Kidney (tissue), 14 donors: Measurements from ENCODE around the gene PPP1R37. TPM values are rescaled to one million over a fixed set of nuclear protein-coding genes. Genes with fewer than 3 reads are reported as not detected.

Experiments
- DNase-seq, 5 donors: peaks; one replicate each; pipeline ENCODE4 v3.0.0-alpha.2; 2013 to 2020
- FAIRE-seq: peaks from 2 replicates; lab custom pipeline; 2012; peaks lifted over from hg19 to GRCh38; lab: Jason Lieb, UNC
- H3K27ac ChIP-seq, 2 donors: one replicate each; pipeline ENCODE4 v1.7.0; 2013; ENCODE audit warnings: low read depth in 2 of 2, low read length in 2 of 2, inconsistent platforms in 1 of 2
- H3K27me3 ChIP-seq: one replicate; pipeline ENCODE4 v1.7.1; 2013; ENCODE audit warnings: low read length, inconsistent platforms; ENCODE audit not compliant: control insufficient read depth, insufficient read depth
- H3K36me3 ChIP-seq, 3 donors: one replicate each; pipeline versions ENCODE4 v1.7.0 to v1.7.1; 2013; ENCODE audit warnings: low read length in 3 of 3, control low read depth in 1 of 3, inconsistent platforms in 1 of 3; ENCODE audit not compliant: insufficient read depth in 3 of 3, control insufficient read depth in 2 of 3
- H3K4me1 ChIP-seq, 3 donors: one replicate each; pipeline versions ENCODE4 v1.7.0 to v1.7.1; 2013; ENCODE audit warnings: low read length in 3 of 3, inconsistent platforms in 1 of 3, low read depth in 1 of 3; ENCODE audit not compliant: control insufficient read depth in 2 of 3, insufficient read depth in 2 of 3
- H3K4me3 ChIP-seq, 3 donors: one replicate each; pipeline versions ENCODE4 v1.7.0 to v1.8.1; 2013; ENCODE audit warnings: low read length in 3 of 3, control low read depth in 1 of 3, inconsistent platforms in 1 of 3
- H3K9ac ChIP-seq, 3 donors: one replicate each; pipeline versions ENCODE4 v1.7.0 to v1.7.1; 2013; ENCODE audit warnings: low read length in 3 of 3, control low read depth in 1 of 3, inconsistent platforms in 1 of 3
- H3K9me3 ChIP-seq, 3 donors: one replicate each; pipeline versions ENCODE4 v1.7.0 to v1.7.1; 2013; ENCODE audit warnings: low read length in 3 of 3, control low read depth in 1 of 3, inconsistent platforms in 1 of 3; ENCODE audit not compliant: control insufficient read depth in 2 of 3, insufficient read depth in 1 of 3
- intact Hi-C: fragments of 100-400 bp; cut with DNase I; formaldehyde crosslinking; loops from one replicate; pipeline ENCODE4 v1.11.1; 2022
- polyA plus RNA-seq: library from polyadenylated mRNA; stranded (reverse); fragments of 350-450 nt; fragmentation: Illumina TruSeq; extraction: RNeasy Lipid Tissue Mini Kit (QIAGEN cat#74804); gene quantifications from one replicate; pipeline ENCODE4 v1.2.3, GENCODE V29; 2014; ENCODE audit warnings: low read depth, low replicate concordance; ENCODE audit not compliant: insufficient read depth
- total RNA-seq: library from RNA; stranded (reverse); fragmentation: NEBNext Ultra II Directional; extraction: Animal tissue kit (Norgen Biotek cat#: 25700); gene quantifications from one replicate; pipeline ENCODE4 v1.2.1, GENCODE V29; 2021
- TF ChIP-seq, protein P1 (sequence below): IDR thresholded peaks from 3 replicates; pipeline ENCODE4 v1.5.1; 2012; ENCODE audit warnings: mild to moderate bottlenecking, moderate library complexity, borderline replicate concordance; ENCODE audit not compliant: insufficient read depth; ENCODE audit errors: extremely low read depth
- donor health status: control.
- donor health status: control.
- donor health status: control.
- donor health status: control.
- donor health status: control.
- donor health status: DM: yes; HTN: yes; CAD: no.
- donor health status: Normal renal cell carcinoma (clear cell type).

The PPP1R37 gene
- total and polyA plus RNA-seq, 2 donors from 2014 or later, result 21.6 to 33.0 TPM

DNA sequence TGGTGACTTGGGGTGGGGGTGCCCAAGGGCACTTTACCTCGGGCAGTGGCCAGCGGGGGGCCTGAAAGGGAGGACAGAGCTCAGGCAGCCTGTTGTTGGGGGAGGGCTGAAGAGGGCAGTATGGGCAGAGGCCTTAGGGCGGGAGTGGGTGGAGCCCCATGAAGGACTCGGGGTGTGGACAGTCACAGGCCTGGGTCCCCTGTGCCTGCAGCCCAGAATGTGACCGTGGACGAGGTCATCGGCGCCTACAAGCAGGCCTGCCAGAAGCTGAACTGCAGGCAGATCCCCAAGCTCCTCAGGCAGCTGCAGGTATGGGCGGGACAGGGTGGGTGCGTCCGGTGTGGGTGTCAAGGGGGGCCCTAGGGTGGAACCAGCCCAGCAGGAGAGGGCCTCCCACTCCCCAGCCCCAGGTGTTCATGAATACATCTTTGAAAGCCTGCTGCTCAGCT is 45.3 kb downstream of the PPP1R37 start:
- intact Hi-C loops, result no loop called here
- no peaks in the 10 kb centered on the region for H3K4me1 ChIP-seq
- FAIRE-seq, result no peak

DNA sequence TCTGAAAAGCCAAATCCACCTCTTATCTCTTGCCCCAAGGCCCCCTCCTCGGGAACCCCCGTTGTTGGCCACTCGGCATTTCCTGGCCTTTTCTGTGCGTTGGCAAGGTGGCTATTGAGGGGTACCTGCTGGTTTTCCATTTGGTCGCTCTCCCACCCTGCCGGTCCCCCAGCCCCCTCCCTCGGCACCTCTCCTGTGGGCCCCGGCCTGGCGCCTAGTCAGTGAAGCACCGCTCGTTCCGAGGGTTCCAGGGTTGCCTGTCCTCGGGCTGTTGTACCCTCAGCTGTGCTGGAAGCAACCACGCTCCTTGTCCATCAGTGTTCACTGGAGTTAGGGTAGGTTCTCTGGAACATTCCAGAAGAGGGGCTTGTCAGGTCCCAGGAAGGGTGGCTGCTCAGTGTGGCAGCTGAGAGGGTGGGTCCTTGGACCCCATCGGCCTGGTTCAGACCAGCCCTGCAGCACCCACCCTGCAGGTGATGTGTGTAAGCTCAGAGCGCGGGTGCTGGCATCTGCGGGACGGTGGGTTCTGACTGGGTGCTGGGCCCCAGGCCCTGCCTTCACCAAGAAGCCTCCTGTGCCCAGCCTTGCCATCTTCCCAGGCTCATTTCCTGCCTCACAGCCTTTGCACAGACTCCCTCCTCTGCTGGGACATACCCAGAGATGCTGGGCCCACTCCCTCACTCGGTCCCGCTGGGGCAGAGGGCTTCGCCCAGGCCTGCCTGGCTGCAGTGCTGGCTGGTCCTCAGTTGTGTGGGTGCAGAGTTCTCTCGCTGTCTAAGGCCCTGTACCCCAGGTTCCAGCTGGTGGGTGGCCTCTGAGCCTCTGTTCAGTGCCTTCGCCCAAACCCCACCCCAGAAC is 46.5 kb downstream of the PPP1R37 start:
- H3K9ac ChIP-seq, result no peak overlapping the region
- no peaks in the 10 kb centered on the region for H3K27me3 ChIP-seq
- H3K27ac ChIP-seq, result no peak overlapping the region
- FAIRE-seq (no peak), DNase-seq (peak in 1 of 5 donors; percentile 65)
- H3K9me3 ChIP-seq, result no peaks in the 10 kb centered on the region
- H3K4me3 ChIP-seq, result no peak overlapping the region
- H3K4me1 ChIP-seq, result no peaks in the 10 kb centered on the region
- H3K36me3 ChIP-seq, result peaks cover 0 to 2% (median 0%) of the 10 kb centered on the region in 3 donors
- intact Hi-C loops, result no loop called here
- TF ChIP-seq, protein P1, sequence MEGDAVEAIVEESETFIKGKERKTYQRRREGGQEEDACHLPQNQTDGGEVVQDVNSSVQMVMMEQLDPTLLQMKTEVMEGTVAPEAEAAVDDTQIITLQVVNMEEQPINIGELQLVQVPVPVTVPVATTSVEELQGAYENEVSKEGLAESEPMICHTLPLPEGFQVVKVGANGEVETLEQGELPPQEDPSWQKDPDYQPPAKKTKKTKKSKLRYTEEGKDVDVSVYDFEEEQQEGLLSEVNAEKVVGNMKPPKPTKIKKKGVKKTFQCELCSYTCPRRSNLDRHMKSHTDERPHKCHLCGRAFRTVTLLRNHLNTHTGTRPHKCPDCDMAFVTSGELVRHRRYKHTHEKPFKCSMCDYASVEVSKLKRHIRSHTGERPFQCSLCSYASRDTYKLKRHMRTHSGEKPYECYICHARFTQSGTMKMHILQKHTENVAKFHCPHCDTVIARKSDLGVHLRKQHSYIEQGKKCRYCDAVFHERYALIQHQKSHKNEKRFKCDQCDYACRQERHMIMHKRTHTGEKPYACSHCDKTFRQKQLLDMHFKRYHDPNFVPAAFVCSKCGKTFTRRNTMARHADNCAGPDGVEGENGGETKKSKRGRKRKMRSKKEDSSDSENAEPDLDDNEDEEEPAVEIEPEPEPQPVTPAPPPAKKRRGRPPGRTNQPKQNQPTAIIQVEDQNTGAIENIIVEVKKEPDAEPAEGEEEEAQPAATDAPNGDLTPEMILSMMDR, result no peak

More for the DNA sequence above, 45.3 kb downstream of the PPP1R37 start:
- no peak for DNase-seq
- TF ChIP-seq, protein P1, result no peak
- H3K27ac ChIP-seq, result no peak overlapping the region
- H3K36me3 ChIP-seq, result peaks cover 0 to 2% (median 0%) of the 10 kb centered on the region in 3 donors
- H3K4me3 ChIP-seq, result no peak overlapping the region
- no peaks in the 10 kb centered on the region for H3K9me3 ChIP-seq
- H3K9ac ChIP-seq, result no peak overlapping the region
- H3K27me3 ChIP-seq, result no peaks in the 10 kb centered on the region

DNA sequence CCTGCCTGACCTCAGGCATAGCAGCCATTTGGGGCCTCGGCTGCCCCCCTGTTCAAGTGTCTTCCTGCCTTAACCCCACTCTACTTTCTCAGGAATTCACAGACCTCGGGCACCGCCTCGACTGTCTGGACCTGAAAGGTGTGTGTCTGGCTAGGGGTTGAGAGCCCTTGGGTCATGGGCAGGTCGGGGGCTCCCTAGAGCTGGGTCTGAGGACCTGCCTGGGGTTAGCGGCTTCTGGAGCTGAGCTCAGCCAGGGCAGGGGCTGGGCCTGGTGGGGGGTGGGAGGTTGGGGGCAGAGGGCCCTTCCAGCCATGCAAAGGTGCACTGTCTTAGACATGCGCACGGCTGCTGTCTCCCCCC is 47.1 kb downstream of the PPP1R37 start:
- H3K9me3 ChIP-seq, result no peaks in the 10 kb centered on the region
- TF ChIP-seq, protein P1, result no peak
- DNase-seq, result no peak
- no peaks in the 10 kb centered on the region for H3K4me1 ChIP-seq
- no peaks in the 10 kb centered on the region for H3K27me3 ChIP-seq
- peaks cover 0 to 2% (median 0%) of the 10 kb centered on the region in 3 donors for H3K36me3 ChIP-seq
- no peak for FAIRE-seq
- intact Hi-C loops, result no loop called here
- H3K27ac ChIP-seq, result no peak overlapping the region
- no peak overlapping the region for H3K4me3 ChIP-seq
- no peak overlapping the region for H3K9ac ChIP-seq
